ENCODE data around the gene SFXN3.

GRCh38 chr10:101064415-101065030 is 33.5 kb downstream of the SFXN3 start:
- TF ChIP-seq CTCF (IDR thresholded peaks at IDR 0.05) (no peak), EZH2 (IDR thresholded peaks at IDR 0.05) (no peak), EZH2phosphoT487 (IDR thresholded peaks at IDR 0.05) (no peak)
